Spleen (tissue), 11 donors: ENCODE results near the gene TRIP4. TPM values are rescaled to one million over a fixed set of nuclear protein-coding genes. Genes with fewer than 3 reads are reported as not detected.

Experiments
- DNase-seq: peaks from one replicate; pipeline ENCODE4 v3.0.0-alpha.2; 2020
- H3K27ac ChIP-seq, 8 donors: fragments of 200-600 bp; sonication (generic) in 7 of 8; 1 replicate in 4 of 8; 2 replicates in 4 of 8; pipeline versions ENCODE4 v1.5.0 to v1.8.0; 2016 to 2021; ENCODE audit warnings: inconsistent platforms in 4 of 8, mild to moderate bottlenecking in 4 of 8, moderate library complexity in 1 of 8
- H3K27me3 ChIP-seq, 7 donors: fragments of 200-600 bp; sonication (generic) in 6 of 7; replicated peaks in 1 of 7; 1 replicate in 4 of 7; 2 replicates in 3 of 7; pipeline versions ENCODE4 v1.5.0 to v1.8.0; 2016 to 2021; ENCODE audit warnings: inconsistent platforms in 3 of 7, mild to moderate bottlenecking in 1 of 7
- H3K36me3 ChIP-seq, 6 donors: fragments of 200-600 bp; sonication (generic) in 5 of 6; 1 replicate in 4 of 6; 2 replicates in 2 of 6; pipeline versions ENCODE4 v1.5.0 to v1.8.0; 2016 to 2021; ENCODE audit warnings: inconsistent platforms in 2 of 6
- H3K4me1 ChIP-seq, 6 donors: fragments of 200-600 bp; sonication (generic) in 5 of 6; 1 replicate in 3 of 6; 2 replicates in 3 of 6; pipeline versions ENCODE4 v1.5.0 to v1.8.0; 2016 to 2021; ENCODE audit warnings: inconsistent platforms in 3 of 6
- H3K4me3 ChIP-seq, 8 donors: fragments of 200-600 bp; sonication (generic) in 7 of 8; 1 replicate in 4 of 8; 2 replicates in 4 of 8; pipeline versions ENCODE4 v1.5.0 to v1.8.0; 2016 to 2021; ENCODE audit warnings: inconsistent platforms in 4 of 8, mild to moderate bottlenecking in 4 of 8, moderate library complexity in 2 of 8
- H3K9me3 ChIP-seq, 8 donors: fragments of 200-600 bp; sonication (generic) in 7 of 8; 1 replicate in 4 of 8; 2 replicates in 4 of 8; pipeline versions ENCODE4 v1.5.0 to v1.8.0; 2016 to 2021; ENCODE audit warnings: inconsistent platforms in 4 of 8
- POLR2A ChIP-seq, 3 donors: fragments of 450-650 bp; IDR thresholded peaks; one replicate each; pipeline ENCODE4 v1.5.1; 2017; ENCODE audit warnings: antibody characterized with exemption in 3 of 3, mild to moderate bottlenecking in 1 of 3
- POLR2AphosphoS5 ChIP-seq, 3 donors: sonication (generic); formaldehyde crosslinking; IDR thresholded peaks; one replicate each; pipeline ENCODE4 v1.5.1; 2017; ENCODE audit warnings: antibody characterized with exemption in 3 of 3
- WGBS, 5 donors: extraction: QIAGEN DNeasy Blood & Tissue Kit in 3 of 5; methylation state at CpG; one replicate each; pipeline versions ENCODE4 v1.1.5 to v1.1.7; 2013 to 2018; 5-methylcytosine and 5-hydroxymethylcytosine counted together
- intact Hi-C: fragments of 100-400 bp; cut with DNase I; formaldehyde crosslinking; loops from one replicate; pipeline ENCODE4 v1.15.0; 2023; ENCODE audit warnings: low total_unique reads
- polyA plus RNA-seq, 3 donors: library from polyadenylated mRNA; stranded (reverse); fragments of 200-250 nt; gene quantifications; one replicate each; pipeline ENCODE4 v1.2.1, GENCODE V29; 2013
- total RNA-seq, 7 donors: library from RNA; depleted of rRNA in 3 of 7; stranded (reverse); fragments of >200 nt in 3 of 7; fragmentation: NEBNext Ultra II Directional in 4 of 7; extraction: Animal tissue kit (Norgen Biotek cat#: 25700) in 4 of 7; gene quantifications; one replicate each; pipeline versions ENCODE4 v1.1.0 to v1.2.1, GENCODE V29; 2016 to 2021
- TF ChIP-seq, protein P1 (sequence below), 11 experiments: fragments of 200-600 bp in 7 of 11; fragments of 450-650 bp in 4 of 11; sonication (generic) in 4 of 11; IDR thresholded peaks in 8 of 11; conservative IDR thresholded peaks in 3 of 11; 1 replicate in 7 of 11; 2 replicates in 4 of 11; pipeline versions ENCODE4 v1.4.0 to v1.8.0; 2016 to 2021; ENCODE audit warnings: antibody characterized with exemption in 11 of 11, inconsistent platforms in 4 of 11, mild to moderate bottlenecking in 1 of 11
- donor health status: healthy with polysubstance abuse.
- donor health status: DM: no; HTN: no; CAD: no; lungs with moderate emphysema.
- donor health status: DM: no; HTN: no; CAD: no.
- donor health status: Bipolar disorder and iron deficiency.
- donor health status: healthy.
- donor health status: DM: no; HTN: no; CAD: no.
- donor health status: DM: yes; HTN: yes; CAD: no.

TRIP4 gene
- total and polyA plus RNA-seq, 10 donors, result 17.3 to 31.9 (median 22.8) TPM

DNA sequence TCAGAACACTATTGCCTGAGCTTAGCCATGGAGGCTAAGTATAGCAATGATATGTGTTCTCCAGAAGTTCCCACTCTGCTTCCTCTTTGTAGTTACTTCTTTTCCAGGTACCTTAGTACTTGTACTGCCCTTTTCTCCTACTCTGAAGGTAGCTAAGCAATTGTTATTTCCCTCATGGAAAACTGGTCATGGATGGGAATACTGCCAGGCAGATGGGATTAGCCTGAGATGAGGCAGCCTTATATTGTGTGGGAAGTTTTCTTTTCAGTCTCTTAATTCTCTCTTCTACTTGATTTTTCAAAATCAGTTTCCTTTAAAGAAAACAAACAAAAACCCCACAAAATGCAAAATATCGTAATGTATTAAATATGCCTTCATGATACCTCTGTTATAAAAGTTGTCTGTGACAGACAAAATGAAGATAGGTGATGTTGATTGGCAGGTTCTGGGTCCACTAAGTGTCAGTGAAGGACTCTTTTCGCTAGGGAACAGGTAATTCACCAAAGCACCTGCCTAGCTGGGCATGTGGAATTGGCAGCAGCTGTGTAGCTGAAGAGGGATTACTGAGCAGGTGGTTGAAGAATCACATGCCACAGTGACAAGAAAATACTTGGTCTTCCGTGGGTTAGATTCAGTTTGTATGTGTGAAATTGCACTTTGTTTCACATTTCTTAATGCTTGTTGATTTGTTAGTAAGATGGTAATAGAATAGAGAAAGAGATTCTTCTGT is 76.8 kb downstream of the TRIP4 start:
- Histone ChIP-seq H3K9me3 (no peaks in the 10 kb centered on the region), H3K27ac (peak overlapping the region in 2 of 8 donors; percentile 1 to 9), H3K4me3 (peak overlapping the region in 1 of 8 donors; percentile 6), H3K4me1 (peaks cover 29 to 83% (median 68%) of the 10 kb centered on the region in 6 donors), H3K36me3 (peaks cover 0 to 11% (median 0%) of the 10 kb centered on the region in 6 donors), H3K27me3 (no peaks in the 10 kb centered on the region)
- DNase-seq, result no peak
- TF ChIP-seq, protein P1, sequence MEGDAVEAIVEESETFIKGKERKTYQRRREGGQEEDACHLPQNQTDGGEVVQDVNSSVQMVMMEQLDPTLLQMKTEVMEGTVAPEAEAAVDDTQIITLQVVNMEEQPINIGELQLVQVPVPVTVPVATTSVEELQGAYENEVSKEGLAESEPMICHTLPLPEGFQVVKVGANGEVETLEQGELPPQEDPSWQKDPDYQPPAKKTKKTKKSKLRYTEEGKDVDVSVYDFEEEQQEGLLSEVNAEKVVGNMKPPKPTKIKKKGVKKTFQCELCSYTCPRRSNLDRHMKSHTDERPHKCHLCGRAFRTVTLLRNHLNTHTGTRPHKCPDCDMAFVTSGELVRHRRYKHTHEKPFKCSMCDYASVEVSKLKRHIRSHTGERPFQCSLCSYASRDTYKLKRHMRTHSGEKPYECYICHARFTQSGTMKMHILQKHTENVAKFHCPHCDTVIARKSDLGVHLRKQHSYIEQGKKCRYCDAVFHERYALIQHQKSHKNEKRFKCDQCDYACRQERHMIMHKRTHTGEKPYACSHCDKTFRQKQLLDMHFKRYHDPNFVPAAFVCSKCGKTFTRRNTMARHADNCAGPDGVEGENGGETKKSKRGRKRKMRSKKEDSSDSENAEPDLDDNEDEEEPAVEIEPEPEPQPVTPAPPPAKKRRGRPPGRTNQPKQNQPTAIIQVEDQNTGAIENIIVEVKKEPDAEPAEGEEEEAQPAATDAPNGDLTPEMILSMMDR (IDR thresholded peaks at IDR 0.05 in 8 of 11, conservative IDR thresholded peaks at IDR 0.05 in 3 of 11), result no peak
- TF ChIP-seq POLR2A (IDR thresholded peaks at IDR 0.05) (no peak), POLR2AphosphoS5 (IDR thresholded peaks at IDR 0.05) (no peak)
- intact Hi-C loops, result no loop called here
- WGBS, 5 donors, result 70 to 75% (median 73%) methylated on average over 3 of the region's 3 CpGs

DNA sequence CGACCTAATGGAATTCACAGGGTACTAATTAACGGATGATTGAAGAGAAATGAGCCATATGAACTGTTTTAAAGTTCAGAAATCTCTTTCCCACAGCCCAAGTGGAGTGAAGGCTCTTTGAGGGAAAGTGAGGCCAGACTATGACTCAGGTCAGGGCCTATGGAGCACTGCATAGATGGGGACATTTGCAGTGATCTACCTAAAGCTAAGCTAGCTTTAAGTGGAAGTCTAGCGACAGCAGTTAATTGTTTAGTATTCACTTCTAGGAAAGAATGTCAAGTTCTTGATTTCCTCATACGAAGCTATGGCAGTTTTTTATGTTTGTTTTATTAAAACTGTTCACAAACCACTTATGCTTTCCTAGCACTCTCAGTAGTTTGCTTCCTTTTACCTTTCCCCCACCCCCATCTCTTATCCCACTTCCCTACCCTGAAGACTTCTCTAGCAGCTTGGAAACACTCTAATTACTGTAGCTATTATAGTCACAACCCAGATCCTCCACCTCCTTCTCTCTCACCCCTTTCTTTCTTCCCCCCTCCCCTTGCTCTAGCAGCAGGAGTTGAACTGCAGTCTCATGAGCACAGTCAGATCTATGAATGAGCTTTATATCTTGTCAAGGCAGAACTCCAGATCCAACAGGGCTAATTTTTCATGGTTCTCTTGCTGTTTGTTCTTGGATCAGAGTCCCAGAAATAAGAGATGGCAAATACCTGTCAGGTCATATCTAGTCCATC is 78.9 kb downstream of the TRIP4 start:
- WGBS, 5 donors, result 60 to 70% (median 63%) methylated on average over 4 of the region's 4 CpGs
- TF ChIP-seq, protein P1 (IDR thresholded peaks at IDR 0.05 in 8 of 11, conservative IDR thresholded peaks at IDR 0.05 in 3 of 11), result no peak
- TF ChIP-seq POLR2AphosphoS5 (IDR thresholded peaks at IDR 0.05), result no peak
- TF ChIP-seq POLR2A (IDR thresholded peaks at IDR 0.05), result no peak
- no peak overlapping the region for H3K27ac ChIP-seq
- H3K9me3 ChIP-seq, result no peaks in the 10 kb centered on the region
- DNase-seq, result no peak
- intact Hi-C loops, result no loop called here
- peaks cover 22 to 70% (median 55%) of the 10 kb centered on the region in 6 donors for H3K4me1 ChIP-seq
- peaks cover 0 to 28% (median 0%) of the 10 kb centered on the region in 6 donors for H3K36me3 ChIP-seq
- H3K27me3 ChIP-seq, result no peaks in the 10 kb centered on the region
- H3K4me3 ChIP-seq, result no peak overlapping the region

DNA sequence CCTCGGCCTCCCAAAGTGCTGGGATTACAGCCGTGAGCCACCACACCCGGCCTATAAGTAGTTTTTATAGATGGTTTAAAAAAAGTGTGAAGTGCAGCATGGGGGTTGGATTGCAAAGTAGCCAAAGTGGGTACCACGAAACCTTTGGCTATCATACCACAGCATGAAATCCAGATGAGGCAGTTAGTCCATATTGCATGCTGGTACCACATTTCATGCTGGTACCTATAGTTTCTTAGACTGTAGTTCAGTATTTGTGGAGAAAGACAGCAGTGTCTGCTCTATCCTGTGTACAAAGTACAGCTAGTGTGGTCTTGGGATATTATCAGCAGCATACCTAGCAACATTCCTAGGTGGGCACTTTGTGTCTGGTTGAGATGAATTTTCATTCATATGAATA is 84.5 kb downstream of the TRIP4 start:
- Histone ChIP-seq H3K4me3 (no peak overlapping the region), H3K9me3 (no peaks in the 10 kb centered on the region), H3K4me1 (peaks cover 0 to 29% (median 13%) of the 10 kb centered on the region in 6 donors), H3K27ac (no peak overlapping the region), H3K27me3 (no peaks in the 10 kb centered on the region), H3K36me3 (peaks cover 0 to 42% (median 0%) of the 10 kb centered on the region in 6 donors)
- 95 to 98% (median 95%) methylated on average over 4 of the region's 4 CpGs for WGBS, 5 donors
- TF ChIP-seq POLR2A (IDR thresholded peaks at IDR 0.05), result no peak
- TF ChIP-seq POLR2AphosphoS5 (IDR thresholded peaks at IDR 0.05), result no peak
- intact Hi-C loops, result no loop called here
- DNase-seq, result no peak

DNA sequence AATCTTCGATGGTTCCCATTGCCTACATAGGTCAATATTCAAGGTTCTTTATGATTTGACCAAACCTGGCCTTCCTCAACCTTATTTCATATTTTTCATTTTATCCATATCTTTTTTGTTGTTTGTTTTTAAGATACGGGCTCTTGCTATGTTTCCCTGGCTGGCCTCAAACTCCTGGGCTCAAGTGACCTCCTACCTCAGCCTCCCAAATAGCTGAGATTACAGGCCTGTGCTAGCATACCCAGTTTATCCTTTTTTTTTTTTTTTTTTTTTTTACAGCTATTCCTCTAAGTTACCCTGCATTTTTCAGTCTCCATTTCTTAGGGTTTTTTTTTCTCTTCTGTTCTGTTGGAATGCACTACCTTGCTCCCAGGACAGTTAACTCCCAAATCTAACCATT is 87.2 kb downstream of the TRIP4 start:
- Histone ChIP-seq H3K27me3 (no peaks in the 10 kb centered on the region), H3K27ac (no peak overlapping the region), H3K4me1 (peaks cover 0 to 33% (median 11%) of the 10 kb centered on the region in 6 donors), H3K36me3 (peaks cover 0 to 50% (median 0%) of the 10 kb centered on the region in 6 donors), H3K9me3 (no peaks in the 10 kb centered on the region), H3K4me3 (no peak overlapping the region)
- 92 to 100% (median 99%) methylated on average over 2 of the region's 2 CpGs for WGBS, 5 donors
- intact Hi-C loops, result no loop called here
- TF ChIP-seq POLR2AphosphoS5 (IDR thresholded peaks at IDR 0.05) (no peak), POLR2A (IDR thresholded peaks at IDR 0.05) (no peak)
- TF ChIP-seq, protein P1 (IDR thresholded peaks at IDR 0.05 in 8 of 11, conservative IDR thresholded peaks at IDR 0.05 in 3 of 11), result no peak
- DNase-seq, result no peak
